HEK293T (cell line): ENCODE measurements around the gene MGMT.

ENCODE experiments used
- BHLHE40 ChIP-seq: fragments of 450-650 bp; IDR thresholded peaks from 2 replicates; pipeline ENCODE4 v1.6.1; 2016; ENCODE audit warnings: mild to moderate bottlenecking, moderate library complexity, borderline replicate concordance
- ELF4 ChIP-seq: fragments of 450-650 bp; IDR thresholded peaks from 2 replicates; pipeline ENCODE4 v1.6.1; 2017; ENCODE audit warnings: antibody characterized with exemption
- FOXM1 ChIP-seq: fragments of 450-650 bp; IDR thresholded peaks from 2 replicates; pipeline ENCODE4 v1.6.1; 2017; ENCODE audit warnings: mild to moderate bottlenecking, borderline replicate concordance
- SP1 ChIP-seq: fragments of 450-650 bp; IDR thresholded peaks from 2 replicates; pipeline ENCODE4 v1.6.1; 2017
- SUZ12 ChIP-seq: fragments of 450-650 bp; IDR thresholded peaks from 2 replicates; pipeline ENCODE4 v1.6.1; 2016; ENCODE audit warnings: mild to moderate bottlenecking

GRCh38 chr10:129760003-129760315 is 292.9 kb downstream of the MGMT start:
- TF ChIP-seq FOXM1 (no peak), SP1 (no peak), BHLHE40 (no peak), SUZ12 (no peak), ELF4 (no peak)
